Pancreas (tissue), 10 donors: Measurements from ENCODE around the gene FRS2. TPM values are rescaled to one million over a fixed set of nuclear protein-coding genes. Genes with fewer than 3 reads are reported as not detected.

Experiments
- ATAC-seq, 4 donors: fragments of 200-7000 bp; cut with Tn5 transposase; one replicate each; pipeline versions ENCODE4 v1.8.0 to v1.9.1; 2020; ENCODE audit warnings: mild to moderate bottlenecking in 4 of 4, moderate library complexity in 4 of 4
- DNase-seq, 6 donors: peaks; one replicate each; pipeline ENCODE4 v3.0.0-alpha.2; 2020
- FAIRE-seq: peaks from 2 replicates; lab custom pipeline; 2012; peaks lifted over from hg19 to GRCh38; lab: Jason Lieb, UNC
- H3K27ac ChIP-seq, 4 donors: fragments of 200-600 bp; sonication (generic); 1 replicate in 3 of 4; 2 replicates in 1 of 4; pipeline versions ENCODE4 v1.5.0 to v1.8.0; 2020
- H3K27me3 ChIP-seq, 4 donors: fragments of 200-600 bp; one replicate each; pipeline ENCODE4 v1.8.0; 2021
- H3K36me3 ChIP-seq, 3 donors: fragments of 200-600 bp; sonication (generic) in 1 of 3; one replicate each; pipeline versions ENCODE4 v1.5.0 to v1.8.0; 2020 to 2021
- H3K4me1 ChIP-seq, 3 donors: fragments of 200-600 bp; one replicate each; pipeline ENCODE4 v1.8.0; 2021
- H3K4me3 ChIP-seq, 4 donors: fragments of 200-600 bp; sonication (generic) in 2 of 4; one replicate each; pipeline versions ENCODE4 v1.5.0 to v1.8.0; 2020 to 2021
- H3K9me3 ChIP-seq, 4 donors: fragments of 200-600 bp; one replicate each; pipeline ENCODE4 v1.8.0; 2021
- CTCF ChIP-seq, 4 donors: fragments of 200-600 bp; sonication (generic) in 3 of 4; IDR thresholded peaks; one replicate each; pipeline versions ENCODE4 v1.5.0 to v1.8.0; 2021; ENCODE audit warnings: antibody characterized with exemption in 4 of 4
- WGBS, 2 donors: extraction: QIAGEN DNeasy Blood & Tissue Kit; methylation state at CpG; one replicate each; pipeline ENCODE4 v1.1.7; 2013; 5-methylcytosine and 5-hydroxymethylcytosine counted together
- intact Hi-C, 3 donors: fragments of 100-400 bp; cut with DNase I; formaldehyde crosslinking; loops; one replicate each; pipeline versions ENCODE4 v1.11.1 to v1.14.2; 2022
- polyA plus RNA-seq, 2 donors: library from polyadenylated mRNA; stranded (reverse); fragments of 200-250 nt; gene quantifications; one replicate each; pipeline ENCODE4 v1.2.3, GENCODE V29; 2013
- total RNA-seq, 6 donors: library from RNA; stranded (reverse); fragmentation: NEBNext Ultra II Directional in 4 of 6; extraction: Animal tissue kit (Norgen Biotek cat#: 25700) in 4 of 6; gene quantifications; one replicate each; pipeline versions ENCODE4 v1.2.1 to v1.2.4, GENCODE V29; 2021 to 2023
- donor health status: healthy with polysubstance abuse.
- donor health status: DM: no; HTN: no; CAD: no; lungs with moderate emphysema.
- donor health status: DM: no; HTN: no; CAD: no.
- donor health status: control.
- donor health status: control.
- donor health status: Bipolar disorder and iron deficiency.
- donor health status: DM: yes; HTN: yes; CAD: no.
- donor health status: DM: no; HTN: no; CAD: no.
- donor health status: DM: no; HTN: no; CAD: no.
- donor health status: DM: yes; HTN: yes; CAD: no.

Gene FRS2
- total and polyA plus RNA-seq, 8 donors, result 2.5 to 23.2 (median 12.1) TPM

- Histone ChIP-seq H3K27ac (no peak overlapping the region), H3K4me3 (no peak overlapping the region), H3K9me3 (no peaks in the 10 kb centered on the region), H3K4me1 (peaks cover 0 to 17% (median 11%) of the 10 kb centered on the region in 3 donors), H3K27me3 (no peaks in the 10 kb centered on the region), H3K36me3 (no peaks in the 10 kb centered on the region)
- no peak for TF ChIP-seq CTCF (IDR thresholded peaks at IDR 0.05)
- WGBS, 2 donors, result 83 to 93% methylated on average over 5 of the region's 5 CpGs
- intact Hi-C loops, result no loop called here
- ATAC-seq, result no peak
- no peak for DNase-seq
- no peak for FAIRE-seq
Measured at GRCh38 chr12:69501154-69501895, 31.1 kb downstream of the FRS2 start.

- intact Hi-C loops, result no loop called here
- FAIRE-seq, result no peak
- no peak for TF ChIP-seq CTCF (IDR thresholded peaks at IDR 0.05)
Measured at GRCh38 chr12:69502345-69503081, 32.3 kb downstream of the FRS2 start.

GRCh38 chr12:69508091-69508490, 37.9 kb downstream of the FRS2 start:
- WGBS, 2 donors, result 90 to 91% methylated on average over 1 of the region's 1 CpG
- intact Hi-C loops, result no loop called here
- TF ChIP-seq CTCF (IDR thresholded peaks at IDR 0.05), result no peak

More at GRCh38 chr12:69502345-69503081, 32.3 kb downstream of the FRS2 start:
- Histone ChIP-seq H3K4me3 (no peak overlapping the region), H3K27ac (no peak overlapping the region), H3K36me3 (no peaks in the 10 kb centered on the region), H3K9me3 (no peaks in the 10 kb centered on the region), H3K4me1 (peaks cover 0 to 18% (median 11%) of the 10 kb centered on the region in 3 donors), H3K27me3 (no peaks in the 10 kb centered on the region)
- no peak for DNase-seq
- no peak for ATAC-seq
- 95 to 97% methylated on average over 8 of the region's 8 CpGs for WGBS, 2 donors

GRCh38 chr12:69508621-69509020, 38.4 kb downstream of the FRS2 start:
- Histone ChIP-seq H3K9me3 (no peaks in the 10 kb centered on the region), H3K4me1 (peaks cover 22 to 53% (median 41%) of the 10 kb centered on the region in 3 donors), H3K4me3 (no peak overlapping the region), H3K27me3 (no peaks in the 10 kb centered on the region), H3K36me3 (no peaks in the 10 kb centered on the region), H3K27ac (no peak overlapping the region)
- intact Hi-C loops, result no loop called here
- FAIRE-seq, result peak; percentile 32
- TF ChIP-seq CTCF (IDR thresholded peaks at IDR 0.05), result no peak
- no peak for DNase-seq
- 86 to 96% methylated on average over 1 of the region's 1 CpG for WGBS, 2 donors
- no peak for ATAC-seq

More at GRCh38 chr12:69508091-69508490, 37.9 kb downstream of the FRS2 start:
- ATAC-seq (no peak), FAIRE-seq (no peak), DNase-seq (no peak)
- H3K4me1 ChIP-seq, result peaks cover 22 to 50% (median 36%) of the 10 kb centered on the region in 3 donors
- H3K36me3 ChIP-seq, result no peaks in the 10 kb centered on the region
- no peaks in the 10 kb centered on the region for H3K27me3 ChIP-seq
- no peak overlapping the region for H3K4me3 ChIP-seq
- H3K27ac ChIP-seq, result no peak overlapping the region
- H3K9me3 ChIP-seq, result no peaks in the 10 kb centered on the region
